ENCODE measurements around the gene TNFSF12. TPM values are rescaled to one million over a fixed set of nuclear protein-coding genes. Genes with fewer than 3 reads are reported as not detected.

Gene TNFSF12
- total RNA-seq, 2 experiments from 2014 or later = not detected

GRCh38 chr17:7528842-7529241 is 20.0 kb upstream of the TNFSF12 start:
- no peaks in the 10 kb centered on the region for H4K20me1 ChIP-seq (ENCODE audit: insufficient read depth, low read length)
- H3K27ac ChIP-seq (ENCODE audit: low read depth, low read length, poor library complexity, severe bottlenecking) = no peak overlapping the region
- TF ChIP-seq CTCF (conservative IDR thresholded peaks at IDR 0.05; ENCODE audit: low read length) = no peak
- no peak for TF ChIP-seq EZH2phosphoT487 (IDR thresholded peaks at IDR 0.05; ENCODE audit: borderline replicate concordance, low read depth, low read length)
- intact Hi-C loops (cut with micrococcal nuclease; ENCODE audit: unreplicated experiment) = no loop called here
- no peaks in the 10 kb centered on the region for H3K9me2 ChIP-seq (ENCODE audit: insufficient read depth, low read length)
- DNase-seq (ENCODE audit: low spot score) = no peak
- no peak overlapping the region for H2AFZ ChIP-seq (ENCODE audit: low read length)
- BruUV-seq (replicated peaks) = no TSS peak
- CTCF ChIA-PET (ENCODE audit: unreplicated experiment) = no interaction called here
- no peaks in the 10 kb centered on the region for H3K4me1 ChIP-seq (ENCODE audit: insufficient read depth, low read length, poor library complexity, severe bottlenecking)
- no peaks in the 10 kb centered on the region for H3K79me2 ChIP-seq (ENCODE audit: insufficient read depth, low read depth, low read length)
- H3K4me2 ChIP-seq (ENCODE audit: low read length) = no peak overlapping the region
- POLR2A ChIA-PET = no interaction called here
- no peaks in the 10 kb centered on the region for H3K36me3 ChIP-seq (ENCODE audit: insufficient read depth, low read length)
- H3K4me3 ChIP-seq (ENCODE audit: low read depth, low read length, poor library complexity, severe bottlenecking) = no peak overlapping the region
- H3K9me3 ChIP-seq (ENCODE audit: low read length) = 0 out of 2 replicates have a peak, but pooled peaks cover 7% of the 10 kb centered on the region

- Histone ChIP-seq H3K27ac (ENCODE audit: low read depth, low read length, poor library complexity, severe bottlenecking) (no peak overlapping the region), H4K20me1 (ENCODE audit: insufficient read depth, low read length) (no peaks in the 10 kb centered on the region), H2AFZ (ENCODE audit: low read length) (no peak overlapping the region), H3K9me2 (ENCODE audit: insufficient read depth, low read length) (no peaks in the 10 kb centered on the region), H3K4me1 (ENCODE audit: insufficient read depth, low read length, poor library complexity, severe bottlenecking) (no peaks in the 10 kb centered on the region), H3K4me3 (ENCODE audit: low read depth, low read length, poor library complexity, severe bottlenecking) (no peak overlapping the region), H3K4me2 (ENCODE audit: low read length) (no peak overlapping the region), H3K9me3 (ENCODE audit: low read length) (0 out of 2 replicates have a peak, but pooled peaks cover 7% of the 10 kb centered on the region), H3K36me3 (ENCODE audit: insufficient read depth, low read length) (no peaks in the 10 kb centered on the region), H3K79me2 (ENCODE audit: insufficient read depth, low read depth, low read length) (no peaks in the 10 kb centered on the region)
- ChIA-PET CTCF (ENCODE audit: unreplicated experiment) (no interaction called here), POLR2A (no interaction called here)
- no peak for TF ChIP-seq EZH2phosphoT487 (IDR thresholded peaks at IDR 0.05; ENCODE audit: borderline replicate concordance, low read depth, low read length)
- no peak for TF ChIP-seq CTCF (conservative IDR thresholded peaks at IDR 0.05; ENCODE audit: low read length)
- intact Hi-C loops (cut with micrococcal nuclease; ENCODE audit: unreplicated experiment) = no loop called here
- BruUV-seq (replicated peaks) = no TSS peak
- no peak for DNase-seq (ENCODE audit: low spot score)
These were observed 18.6 kb upstream of the TNFSF12 start for GRCh38 chr17:7530023-7530900.

- TF ChIP-seq CTCF (conservative IDR thresholded peaks at IDR 0.05; ENCODE audit: low read length) (no peak), EZH2phosphoT487 (IDR thresholded peaks at IDR 0.05; ENCODE audit: borderline replicate concordance, low read depth, low read length) (no peak)
- POLR2A ChIA-PET = no interaction called here
These were observed 10.8 kb upstream of the TNFSF12 start for GRCh38 chr17:7538050-7538449.

More at GRCh38 chr17:7538050-7538449, 10.8 kb upstream of the TNFSF12 start:
- intact Hi-C loops (cut with micrococcal nuclease; ENCODE audit: unreplicated experiment) = no loop called here
- 0 out of 2 replicates have a peak, but pooled peaks cover 4% of the 10 kb centered on the region for H3K9me3 ChIP-seq (ENCODE audit: low read length)
- H4K20me1 ChIP-seq (ENCODE audit: insufficient read depth, low read length) = no peaks in the 10 kb centered on the region
- CTCF ChIA-PET (ENCODE audit: unreplicated experiment) = no interaction called here
- H3K36me3 ChIP-seq (ENCODE audit: insufficient read depth, low read length) = no peaks in the 10 kb centered on the region
- no peak for DNase-seq (ENCODE audit: low spot score)
- no peaks in the 10 kb centered on the region for H3K79me2 ChIP-seq (ENCODE audit: insufficient read depth, low read depth, low read length)
- H2AFZ ChIP-seq (ENCODE audit: low read length) = no peak overlapping the region
- no peak overlapping the region for H3K4me3 ChIP-seq (ENCODE audit: low read depth, low read length, poor library complexity, severe bottlenecking)
- BruUV-seq (replicated peaks) = no TSS peak
- no peaks in the 10 kb centered on the region for H3K9me2 ChIP-seq (ENCODE audit: insufficient read depth, low read length)
- no peak overlapping the region for H3K27ac ChIP-seq (ENCODE audit: low read depth, low read length, poor library complexity, severe bottlenecking)
- H3K4me1 ChIP-seq (ENCODE audit: insufficient read depth, low read length, poor library complexity, severe bottlenecking) = no peaks in the 10 kb centered on the region
- H3K4me2 ChIP-seq (ENCODE audit: low read length) = no peak overlapping the region
